Left lung (tissue), 10 donors: ENCODE results near the gene CDS2. TPM values are rescaled to one million over a fixed set of nuclear protein-coding genes. Genes with fewer than 3 reads are reported as not detected.

Experiments
- ATAC-seq: fragments of 200-7000 bp; cut with Tn5 transposase; one replicate; pipeline ENCODE4 v1.9.1; 2020; ENCODE audit warnings: moderate library complexity
- DNase-seq, 4 donors: peaks; one replicate each; pipeline ENCODE4 v3.0.0-alpha.2; 2013 to 2020
- H3K27ac ChIP-seq, 2 donors: fragments of 200-600 bp; sonication (generic) in 1 of 2; one replicate each; pipeline versions ENCODE4 v1.5.0 to v1.8.0; 2020 to 2021
- H3K27me3 ChIP-seq, 2 donors: fragments of 200-600 bp; sonication (generic) in 1 of 2; one replicate each; pipeline versions ENCODE4 v1.5.0 to v1.8.0; 2020 to 2021
- H3K36me3 ChIP-seq, 2 donors: fragments of 200-600 bp; sonication (generic) in 1 of 2; one replicate each; pipeline versions ENCODE4 v1.5.0 to v1.8.0; 2020 to 2021
- H3K4me1 ChIP-seq, 2 donors: fragments of 200-600 bp; one replicate each; pipeline ENCODE4 v1.8.0; 2021
- H3K4me3 ChIP-seq, 2 donors: fragments of 200-600 bp; sonication (generic) in 1 of 2; one replicate each; pipeline versions ENCODE4 v1.5.0 to v1.8.0; 2020 to 2021; ENCODE audit warnings: mild to moderate bottlenecking in 1 of 2
- H3K9me3 ChIP-seq, 2 donors: fragments of 200-600 bp; sonication (generic) in 1 of 2; one replicate each; pipeline versions ENCODE4 v1.5.0 to v1.8.0; 2020 to 2021
- intact Hi-C, 2 donors: fragments of 100-400 bp; cut with DNase I; formaldehyde crosslinking; loops; one replicate each; pipeline versions ENCODE4 v1.11.2 to v1.14.2; 2022
- polyA plus RNA-seq, 6 donors: library from polyadenylated mRNA; unstranded; fragments of 120-200 nt; gene quantifications; one replicate each; pipeline ENCODE4 v1.2.1, GENCODE V29; 2013; ENCODE audit not compliant: insufficient read length in 6 of 6
- total RNA-seq, 2 donors: library from RNA; stranded (reverse); fragmentation: NEBNext Ultra II Directional; extraction: Animal tissue kit (Norgen Biotek cat#: 25700); gene quantifications; one replicate each; pipeline ENCODE4 v1.2.1, GENCODE V29; 2021
- TF ChIP-seq, protein P1 (sequence below), 2 donors: fragments of 200-600 bp; sonication (generic) in 1 of 2; IDR thresholded peaks; one replicate each; pipeline versions ENCODE4 v1.5.0 to v1.8.0; 2021; ENCODE audit warnings: antibody characterized with exemption in 2 of 2
- donor health status: DM: no; HTN: yes; CAD: no.
- donor health status: DM: no; HTN: no; CAD: no.

Gene CDS2
- total and polyA plus RNA-seq, 8 donors: 26.7 to 61.0 (median 30.4) TPM

GRCh38 chr20:5234978-5235377 is 108.2 kb downstream of the CDS2 start:
- Histone ChIP-seq H3K4me3 (no peak overlapping the region), H3K4me1 (no peaks in the 10 kb centered on the region), H3K36me3 (no peaks in the 10 kb centered on the region), H3K27me3 (no peaks in the 10 kb centered on the region), H3K27ac (no peak overlapping the region), H3K9me3 (peaks cover 0 to 3% of the 10 kb centered on the region in 2 donors)
- TF ChIP-seq, protein P1, sequence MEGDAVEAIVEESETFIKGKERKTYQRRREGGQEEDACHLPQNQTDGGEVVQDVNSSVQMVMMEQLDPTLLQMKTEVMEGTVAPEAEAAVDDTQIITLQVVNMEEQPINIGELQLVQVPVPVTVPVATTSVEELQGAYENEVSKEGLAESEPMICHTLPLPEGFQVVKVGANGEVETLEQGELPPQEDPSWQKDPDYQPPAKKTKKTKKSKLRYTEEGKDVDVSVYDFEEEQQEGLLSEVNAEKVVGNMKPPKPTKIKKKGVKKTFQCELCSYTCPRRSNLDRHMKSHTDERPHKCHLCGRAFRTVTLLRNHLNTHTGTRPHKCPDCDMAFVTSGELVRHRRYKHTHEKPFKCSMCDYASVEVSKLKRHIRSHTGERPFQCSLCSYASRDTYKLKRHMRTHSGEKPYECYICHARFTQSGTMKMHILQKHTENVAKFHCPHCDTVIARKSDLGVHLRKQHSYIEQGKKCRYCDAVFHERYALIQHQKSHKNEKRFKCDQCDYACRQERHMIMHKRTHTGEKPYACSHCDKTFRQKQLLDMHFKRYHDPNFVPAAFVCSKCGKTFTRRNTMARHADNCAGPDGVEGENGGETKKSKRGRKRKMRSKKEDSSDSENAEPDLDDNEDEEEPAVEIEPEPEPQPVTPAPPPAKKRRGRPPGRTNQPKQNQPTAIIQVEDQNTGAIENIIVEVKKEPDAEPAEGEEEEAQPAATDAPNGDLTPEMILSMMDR (IDR thresholded peaks at IDR 0.05): no peak
- DNase-seq (no peak), ATAC-seq (no peak)
- intact Hi-C loops: no loop called here

Other genes starting within 250 kb of the CDS2 start
- 10 to 100 TPM; 15.8 to 27.1 TPM for gene SLC23A2, start 125.5 kb upstream of the CDS2 start, total RNA-seq
- gene SLC23A2, start 125.5 kb upstream of the CDS2 start, polyA plus RNA-seq: 10 to 100 TPM; 22.4 to 26.9 (median 25.9) TPM
- gene TMEM230, start 13.9 kb upstream of the CDS2 start, total RNA-seq: 100 to 1,000 TPM in 1 of 2 donors, 10 to 100 TPM in 1; 98.4 to 112 TPM
- gene TMEM230, start 13.9 kb upstream of the CDS2 start, polyA plus RNA-seq: 100 to 1,000 TPM in 5 of 6 donors, 10 to 100 TPM in 1; 99.2 to 157 (median 120) TPM
- gene PCNA, start 7.0 kb upstream of the CDS2 start, total RNA-seq: 10 to 100 TPM; 80.4 to 93.9 TPM
- 100 to 1,000 TPM; 115 to 171 (median 139) TPM for gene PCNA, start 7.0 kb upstream of the CDS2 start, polyA plus RNA-seq
- not detected for gene PROKR2, start 189.9 kb downstream of the CDS2 start, total RNA-seq
- not detected for gene PROKR2, start 189.9 kb downstream of the CDS2 start, polyA plus RNA-seq